Measurements from ENCODE around the gene ATP6V1B1.

Gene ATP6V1B1

DNA sequence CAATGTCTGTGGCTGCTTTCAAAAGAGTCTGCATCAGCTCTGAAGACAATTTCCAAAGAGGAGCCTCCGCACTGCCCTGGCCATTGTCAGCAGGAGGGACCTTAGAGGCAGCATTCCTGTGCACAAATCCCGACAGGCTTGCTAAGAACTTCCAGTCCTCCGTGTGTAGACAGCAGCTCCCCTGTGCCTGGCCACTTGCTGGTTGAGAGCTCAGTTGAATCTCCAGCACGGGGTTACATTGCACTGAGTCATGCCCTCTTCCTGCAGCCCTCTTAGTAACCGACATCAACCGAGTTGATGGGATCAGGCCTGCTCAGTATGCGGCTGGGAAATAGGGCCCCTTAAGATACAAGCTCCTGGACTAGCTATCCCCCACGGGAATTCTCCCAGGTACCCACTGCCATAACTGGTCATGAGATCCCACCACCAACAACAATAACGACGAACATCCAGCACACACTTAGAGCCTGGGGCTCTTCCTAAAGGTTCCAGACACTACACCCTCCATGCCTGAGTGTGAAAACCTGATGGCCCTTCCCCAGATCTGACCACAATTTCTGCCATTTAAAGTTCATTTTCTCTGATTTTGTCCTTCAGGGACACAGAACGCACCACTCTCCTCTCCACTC is 12.0 kb downstream of the ATP6V1B1 start:
- TF ChIP-seq, protein P1, sequence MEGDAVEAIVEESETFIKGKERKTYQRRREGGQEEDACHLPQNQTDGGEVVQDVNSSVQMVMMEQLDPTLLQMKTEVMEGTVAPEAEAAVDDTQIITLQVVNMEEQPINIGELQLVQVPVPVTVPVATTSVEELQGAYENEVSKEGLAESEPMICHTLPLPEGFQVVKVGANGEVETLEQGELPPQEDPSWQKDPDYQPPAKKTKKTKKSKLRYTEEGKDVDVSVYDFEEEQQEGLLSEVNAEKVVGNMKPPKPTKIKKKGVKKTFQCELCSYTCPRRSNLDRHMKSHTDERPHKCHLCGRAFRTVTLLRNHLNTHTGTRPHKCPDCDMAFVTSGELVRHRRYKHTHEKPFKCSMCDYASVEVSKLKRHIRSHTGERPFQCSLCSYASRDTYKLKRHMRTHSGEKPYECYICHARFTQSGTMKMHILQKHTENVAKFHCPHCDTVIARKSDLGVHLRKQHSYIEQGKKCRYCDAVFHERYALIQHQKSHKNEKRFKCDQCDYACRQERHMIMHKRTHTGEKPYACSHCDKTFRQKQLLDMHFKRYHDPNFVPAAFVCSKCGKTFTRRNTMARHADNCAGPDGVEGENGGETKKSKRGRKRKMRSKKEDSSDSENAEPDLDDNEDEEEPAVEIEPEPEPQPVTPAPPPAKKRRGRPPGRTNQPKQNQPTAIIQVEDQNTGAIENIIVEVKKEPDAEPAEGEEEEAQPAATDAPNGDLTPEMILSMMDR (conservative IDR thresholded peaks at IDR 0.05; ENCODE audit: low read length) = 0 out of 2 replicates have a peak, but pooled peaks have one; percentile 0
- H3K4me3 ChIP-seq (ENCODE audit: low read length) = peak overlapping the region; percentile 51
- DNase-seq (ENCODE audit: low read depth) = peak; percentile 52

DNA sequence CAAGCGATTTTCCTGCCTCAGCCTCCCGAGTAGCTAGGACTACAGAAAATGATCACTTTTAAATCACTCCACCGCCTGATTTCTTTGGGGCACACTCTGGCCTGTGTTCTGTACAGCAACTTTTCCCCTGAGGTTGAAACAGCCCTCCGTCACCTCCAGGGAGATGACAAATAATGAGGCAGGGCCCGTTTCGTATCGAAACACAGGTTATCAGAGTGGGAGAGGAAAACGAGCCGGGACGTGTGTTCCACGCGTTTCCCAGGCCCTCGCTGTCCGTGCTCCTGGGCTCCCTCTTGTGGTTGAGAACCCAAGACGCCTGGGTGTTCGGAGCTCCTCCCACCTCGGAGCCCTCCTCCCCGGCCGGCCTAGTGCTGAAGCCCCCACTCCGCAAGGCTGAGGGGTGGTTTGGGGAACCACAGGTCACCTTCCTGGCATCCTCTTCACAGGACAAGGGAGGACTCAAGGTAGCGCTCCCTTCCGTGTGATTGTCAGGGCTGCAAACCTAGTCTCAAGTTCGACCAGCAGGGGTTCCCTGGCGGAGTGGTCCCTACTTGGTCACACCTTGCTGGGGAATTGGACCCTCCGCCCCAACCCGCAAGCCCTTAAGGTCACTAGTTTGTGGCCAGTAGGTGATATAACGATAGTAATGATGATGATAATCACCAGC is 12.8 kb downstream of the ATP6V1B1 start:
- H3K4me3 ChIP-seq (ENCODE audit: low read length) = peak overlapping the region; percentile 51
- peak; percentile 61 for DNase-seq (ENCODE audit: low read depth)
- TF ChIP-seq, protein P1 (conservative IDR thresholded peaks at IDR 0.05; ENCODE audit: low read length) = peak; percentile 76

DNA sequence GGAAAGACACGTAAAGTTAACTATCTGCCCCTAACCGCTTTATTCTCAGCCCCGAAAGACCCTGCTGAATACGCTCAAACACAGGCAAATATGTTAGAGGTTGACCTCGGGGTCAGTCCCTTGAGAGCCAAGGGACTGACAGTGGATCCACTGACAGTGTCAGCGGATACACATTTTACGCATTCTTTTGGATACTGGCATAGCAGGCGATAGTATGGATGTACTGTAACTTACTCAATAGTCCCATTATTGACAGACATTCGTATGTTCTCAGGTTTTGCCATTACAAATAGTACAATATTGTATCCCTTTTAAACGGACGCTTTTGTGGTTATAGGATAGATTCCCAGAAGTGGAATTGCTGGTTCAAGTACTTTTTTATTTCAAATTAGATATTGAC is 13.4 kb downstream of the ATP6V1B1 start:
- TF ChIP-seq, protein P1 (conservative IDR thresholded peaks at IDR 0.05; ENCODE audit: low read length) = no peak
- no peak for DNase-seq (ENCODE audit: low read depth)
- H3K4me3 ChIP-seq (ENCODE audit: low read length) = no peak overlapping the region

DNA sequence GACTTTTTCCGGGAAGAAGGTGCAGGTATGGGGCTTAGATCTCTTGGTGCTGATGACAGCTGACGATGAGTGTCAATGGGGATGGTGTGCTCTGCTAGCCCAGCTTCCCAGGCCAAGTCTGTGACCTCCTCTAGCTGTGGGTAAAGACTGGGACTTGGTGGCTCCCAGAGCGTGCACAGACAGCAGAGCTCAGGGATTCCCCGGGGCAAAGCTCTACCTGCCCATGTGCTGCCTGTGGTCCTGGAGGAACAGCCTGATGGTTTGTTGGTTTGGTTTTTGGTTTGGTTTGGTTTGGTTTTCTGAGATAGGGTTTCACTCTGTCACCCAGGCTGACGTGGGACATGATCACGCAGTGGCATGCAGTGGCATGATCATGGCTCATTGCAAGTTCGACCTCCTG is 19.2 kb downstream of the ATP6V1B1 start:
- TF ChIP-seq, protein P1 (conservative IDR thresholded peaks at IDR 0.05; ENCODE audit: low read length) = no peak
- no peak for DNase-seq (ENCODE audit: low read depth)
- H3K4me3 ChIP-seq (ENCODE audit: low read length) = no peak overlapping the region

DNA sequence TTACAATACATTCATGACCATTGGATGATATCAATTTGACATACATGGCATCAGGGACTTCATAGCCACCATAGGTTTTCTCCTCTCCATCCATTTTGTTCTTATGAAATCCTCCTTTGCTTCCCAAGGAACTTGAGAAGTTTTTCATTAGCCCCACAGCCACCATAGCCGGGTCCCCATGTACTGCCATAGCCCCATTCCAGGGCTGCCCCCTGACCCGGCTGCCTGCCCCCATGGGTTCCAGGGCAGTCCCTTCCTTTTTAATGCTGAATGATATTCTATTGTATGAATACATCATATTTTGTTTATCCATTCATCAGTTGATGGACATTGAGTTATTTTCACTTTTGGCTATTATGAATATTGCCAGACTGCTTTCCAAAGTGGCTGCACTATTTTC is 20.4 kb downstream of the ATP6V1B1 start:
- no peak for DNase-seq (ENCODE audit: low read depth)
- TF ChIP-seq, protein P1 (conservative IDR thresholded peaks at IDR 0.05; ENCODE audit: low read length) = no peak
- no peak overlapping the region for H3K4me3 ChIP-seq (ENCODE audit: low read length)

DNA sequence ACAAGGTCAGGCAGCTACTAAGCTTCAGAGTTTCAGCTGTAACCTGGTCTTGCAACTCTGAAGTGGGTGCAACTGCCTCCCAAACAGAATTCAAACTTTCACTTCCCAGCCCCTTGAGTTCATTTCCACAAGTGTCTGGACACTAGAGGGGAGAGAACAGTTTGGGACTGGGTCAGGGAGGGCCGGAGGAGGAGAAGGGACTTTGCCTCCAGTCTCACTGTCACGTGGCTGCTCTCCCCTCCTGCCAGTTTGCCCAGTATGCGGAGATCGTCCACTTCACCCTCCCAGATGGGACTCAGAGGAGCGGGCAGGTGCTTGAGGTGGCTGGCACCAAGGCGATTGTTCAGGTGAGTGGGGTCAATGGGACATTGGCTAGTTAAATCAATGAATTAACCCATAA is 22.1 kb downstream of the ATP6V1B1 start:
- DNase-seq (ENCODE audit: low read depth) = no peak
- H3K4me3 ChIP-seq (ENCODE audit: low read length) = no peak overlapping the region
- TF ChIP-seq, protein P1 (conservative IDR thresholded peaks at IDR 0.05; ENCODE audit: low read length) = no peak

DNA sequence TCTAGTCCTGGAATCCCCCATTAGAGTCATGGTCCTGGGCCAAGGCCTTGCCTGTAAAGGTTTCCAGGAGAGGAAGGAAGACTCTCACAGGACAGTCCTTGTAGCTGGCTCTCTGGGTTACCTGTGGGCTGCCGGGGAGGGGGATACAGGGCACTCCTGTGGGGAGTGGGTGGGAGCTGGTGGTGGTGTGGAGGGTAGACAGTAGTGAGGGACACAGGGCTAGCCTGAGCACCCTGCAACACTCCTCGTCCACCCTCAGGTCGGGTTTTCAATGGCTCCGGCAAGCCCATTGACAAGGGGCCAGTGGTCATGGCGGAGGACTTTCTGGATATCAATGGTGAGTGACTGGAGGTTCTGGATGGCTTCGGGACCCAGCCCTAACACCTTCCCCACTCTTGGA is 23.1 kb downstream of the ATP6V1B1 start:
- DNase-seq (ENCODE audit: low read depth) = no peak
- H3K4me3 ChIP-seq (ENCODE audit: low read length) = no peak overlapping the region
- TF ChIP-seq, protein P1 (conservative IDR thresholded peaks at IDR 0.05; ENCODE audit: low read length) = no peak
